HepG2 (cell line): ENCODE results near the gene MLLT10. TPM values are rescaled to one million over a fixed set of nuclear protein-coding genes. Genes with fewer than 3 reads are reported as not detected.

Experiments used
- ARID5B ChIP-seq: IDR thresholded peaks from 2 replicates; pipeline ENCODE4 v1.4.0; 2020; ENCODE audit warnings: mild to moderate bottlenecking, missing genetic modification reagents
- BHLHE40 ChIP-seq: IDR thresholded peaks from 2 replicates; pipeline ENCODE4 v1.6.1; 2011; ENCODE audit warnings: low read length, improper control_type of control experiment
- DPF2 ChIP-seq: sonication (generic); formaldehyde crosslinking; IDR thresholded peaks from 2 replicates; pipeline ENCODE4 v1.4.0; 2020; ENCODE audit warnings: mild to moderate bottlenecking, low read depth, missing genetic modification reagents, borderline replicate concordance
- EP300 ChIP-seq, 3 experiments: sonication (generic) in 1 of 3; formaldehyde crosslinking in 1 of 3; IDR thresholded peaks; 2 replicates each; pipeline versions ENCODE4 v1.5.1 to v1.6.1; 2011 to 2020; ENCODE audit warnings: low read depth in 2 of 3, low read length in 2 of 3, borderline replicate concordance in 1 of 3, improper control_type of control experiment in 1 of 3, mild to moderate bottlenecking in 1 of 3, missing genetic modification reagents in 1 of 3, moderate library complexity in 1 of 3
- ERF ChIP-seq: IDR thresholded peaks from 2 replicates; pipeline ENCODE4 v1.6.1; 2018; ENCODE audit warnings: missing biosample characterization, missing genetic modification reagents
- FOSL2 ChIP-seq: sonication (generic); formaldehyde crosslinking; IDR thresholded peaks from 2 replicates; pipeline ENCODE4 v1.4.0; 2020; ENCODE audit warnings: missing genetic modification reagents
- HHEX ChIP-seq: IDR thresholded peaks from 2 replicates; pipeline ENCODE4 v1.6.1; 2016; ENCODE audit warnings: control low read depth
- KDM2A ChIP-seq: sonication (generic); formaldehyde crosslinking; IDR thresholded peaks from 2 replicates; pipeline ENCODE4 v1.4.0; 2020; ENCODE audit warnings: low read depth, missing genetic modification reagents, borderline replicate concordance
- SATB2 ChIP-seq: sonication (generic); formaldehyde crosslinking; IDR thresholded peaks from 2 replicates; pipeline ENCODE4 v1.5.0; 2020; ENCODE audit warnings: missing genetic modification reagents
- SMAD3 ChIP-seq: sonication (generic); formaldehyde crosslinking; IDR thresholded peaks from 2 replicates; pipeline ENCODE4 v1.4.0; 2020; ENCODE audit warnings: missing genetic modification reagents
- STAT6 ChIP-seq: sonication (generic); formaldehyde crosslinking; IDR thresholded peaks from 2 replicates; pipeline ENCODE4 v1.4.0; 2020; ENCODE audit warnings: missing genetic modification reagents, mild to moderate bottlenecking, borderline replicate concordance
- ZNF501 ChIP-seq: sonication (generic); formaldehyde crosslinking; IDR thresholded peaks from 2 replicates; pipeline ENCODE4 v1.5.1; 2020; ENCODE audit warnings: mild to moderate bottlenecking, moderate library complexity, missing genetic modification reagents
- ZNF564 ChIP-seq: sonication (generic); formaldehyde crosslinking; IDR thresholded peaks from 2 replicates; pipeline ENCODE4 v1.8.1; 2023; ENCODE audit warnings: mild to moderate bottlenecking, missing genetic modification reagents
- ZNF580 ChIP-seq: IDR thresholded peaks from 2 replicates; pipeline ENCODE4 v1.6.1; 2016; ENCODE audit warnings: low read depth, borderline replicate concordance
- ZNF737 ChIP-seq: sonication (generic); formaldehyde crosslinking; IDR thresholded peaks from 2 replicates; pipeline ENCODE4 v1.5.0; 2020; ENCODE audit warnings: missing genetic modification reagents, mild to moderate bottlenecking, borderline replicate concordance
- polyA plus RNA-seq, 8 experiments: library from polyadenylated mRNA; depleted of rRNA in 3 of 8; stranded (reverse) in 7 of 8; unstranded in 1 of 8; fragments of >200 nt; fragmentation: Illumina TruSeq in 4 of 8; extraction: Trizol in 4 of 8; gene quantifications; 2 replicates each; pipeline versions ENCODE4 v1.2.1 to v1.2.3, GENCODE V29; 2011 to 2016; ENCODE audit warnings: low read depth in 4 of 8, missing spikeins in 1 of 8, mixed read lengths in 1 of 8; ENCODE audit not compliant: insufficient read depth in 1 of 8
- total RNA-seq, 5 experiments: library from RNA; depleted of rRNA; stranded (reverse); fragments of >200 nt; fragmentation: Illumina TruSeq; extraction: Trizol; gene quantifications; 2 replicates each; pipeline ENCODE4 v1.2.3, GENCODE V29; 2016; ENCODE audit warnings: low read depth in 1 of 5
- TF ChIP-seq, protein P1 (sequence below): sonication (generic); formaldehyde crosslinking; conservative IDR thresholded peaks from 2 replicates; pipeline ENCODE4 v1.4.0; 2020; ENCODE audit warnings: missing genetic modification reagents
- TF ChIP-seq, protein P2 (sequence below): sonication (generic); formaldehyde crosslinking; IDR thresholded peaks from 2 replicates; pipeline ENCODE4 v1.5.1; 2020; ENCODE audit warnings: mild to moderate bottlenecking, missing genetic modification reagents, borderline replicate concordance
- TF ChIP-seq, protein P3 (sequence below): sonication (generic); formaldehyde crosslinking; IDR thresholded peaks from 2 replicates; pipeline ENCODE4 v1.5.0; 2020; ENCODE audit warnings: missing genetic modification reagents

The MLLT10 gene
- total and polyA plus RNA-seq, 2 of the 13 experiments (the other 11 are each of a cell fraction or from before 2014, with no cell fraction given): 51.3 to 84.1 TPM

DNA sequence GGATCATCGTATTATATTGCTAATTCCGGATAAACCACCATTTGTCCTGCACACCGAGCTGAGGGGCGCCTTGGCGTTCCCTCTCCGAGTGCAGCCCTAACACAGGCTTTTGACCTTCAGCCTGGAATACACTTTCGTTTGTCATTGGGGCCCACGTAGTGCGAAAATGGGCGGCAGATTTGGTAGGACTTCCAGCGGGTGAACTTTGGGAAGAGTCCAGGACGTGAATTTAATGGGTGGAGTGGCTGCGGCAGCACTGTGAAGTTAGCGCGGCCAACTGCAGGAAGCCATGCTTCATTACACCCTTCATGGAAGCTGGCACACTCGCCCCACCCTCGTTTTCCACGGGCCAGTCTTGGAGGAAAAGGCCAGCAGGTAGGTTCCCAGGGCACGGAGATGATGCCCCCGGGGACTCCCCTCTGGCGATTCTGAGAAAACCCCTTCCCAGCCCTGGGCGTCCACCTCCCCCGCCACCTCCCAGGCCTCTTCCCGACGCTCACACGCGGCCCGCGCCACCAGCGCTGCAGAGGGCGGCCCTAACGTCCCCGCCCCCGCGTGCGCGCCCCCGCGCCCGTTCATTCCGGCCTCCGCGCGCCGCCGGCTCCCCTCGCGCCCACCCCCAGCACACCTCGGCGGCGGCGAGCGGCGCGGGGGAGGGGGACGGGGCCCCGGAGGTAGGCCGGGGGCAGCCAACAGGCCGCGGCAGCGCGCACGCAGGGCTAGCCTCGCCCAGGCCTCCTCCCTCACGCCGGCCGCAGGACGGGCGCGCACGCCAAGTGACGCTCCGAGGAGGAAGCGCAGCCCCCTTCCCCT, at the start of gene MLLT10 (continued):
- TF ChIP-seq ZNF737 (CRISPR knock-in tag): no peak
- TF ChIP-seq HHEX (CRISPR knock-in tag): no peak
- peak; percentile 67; the same call in 1 of the 2 replicates for TF ChIP-seq ERF (CRISPR knock-in tag)
- peak; percentile 62; the same call in 1 of the 2 replicates for TF ChIP-seq ARID5B (CRISPR knock-in tag)
- TF ChIP-seq, protein P1, sequence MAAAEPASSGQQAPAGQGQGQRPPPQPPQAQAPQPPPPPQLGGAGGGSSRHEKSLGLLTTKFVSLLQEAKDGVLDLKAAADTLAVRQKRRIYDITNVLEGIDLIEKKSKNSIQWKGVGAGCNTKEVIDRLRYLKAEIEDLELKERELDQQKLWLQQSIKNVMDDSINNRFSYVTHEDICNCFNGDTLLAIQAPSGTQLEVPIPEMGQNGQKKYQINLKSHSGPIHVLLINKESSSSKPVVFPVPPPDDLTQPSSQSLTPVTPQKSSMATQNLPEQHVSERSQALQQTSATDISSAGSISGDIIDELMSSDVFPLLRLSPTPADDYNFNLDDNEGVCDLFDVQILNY (CRISPR knock-in tag): peak; percentile 37; the same call in 1 of the 2 replicates
- peak; percentile 57 for TF ChIP-seq ZNF564 (CRISPR knock-in tag)
- TF ChIP-seq, protein P2, sequence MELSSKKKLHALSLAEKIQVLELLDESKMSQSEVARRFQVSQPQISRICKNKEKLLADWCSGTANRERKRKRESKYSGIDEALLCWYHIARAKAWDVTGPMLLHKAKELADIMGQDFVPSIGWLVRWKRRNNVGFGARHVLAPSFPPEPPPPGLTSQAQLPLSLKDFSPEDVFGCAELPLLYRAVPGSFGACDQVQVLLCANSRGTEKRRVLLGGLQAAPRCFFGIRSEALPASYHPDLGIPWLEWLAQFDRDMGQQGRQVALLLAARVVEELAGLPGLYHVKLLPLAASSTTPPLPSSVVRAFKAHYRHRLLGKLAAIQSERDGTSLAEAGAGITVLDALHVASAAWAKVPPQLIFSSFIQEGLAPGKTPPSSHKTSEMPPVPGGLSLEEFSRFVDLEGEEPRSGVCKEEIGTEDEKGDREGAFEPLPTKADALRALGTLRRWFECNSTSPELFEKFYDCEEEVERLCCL (CRISPR knock-in tag): no peak
- peak; percentile 55 for TF ChIP-seq BHLHE40
- peak; percentile 83; the same call in 1 of the 2 replicates for TF ChIP-seq ZNF501 (CRISPR knock-in tag)
- TF ChIP-seq, protein P3, sequence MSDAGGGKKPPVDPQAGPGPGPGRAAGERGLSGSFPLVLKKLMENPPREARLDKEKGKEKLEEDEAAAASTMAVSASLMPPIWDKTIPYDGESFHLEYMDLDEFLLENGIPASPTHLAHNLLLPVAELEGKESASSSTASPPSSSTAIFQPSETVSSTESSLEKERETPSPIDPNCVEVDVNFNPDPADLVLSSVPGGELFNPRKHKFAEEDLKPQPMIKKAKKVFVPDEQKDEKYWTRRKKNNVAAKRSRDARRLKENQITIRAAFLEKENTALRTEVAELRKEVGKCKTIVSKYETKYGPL: peak; percentile 55; the same call in 1 of the 2 replicates
- TF ChIP-seq KDM2A (CRISPR knock-in tag): peak; percentile 62; the same call in 1 of the 2 replicates
- TF ChIP-seq DPF2 (CRISPR knock-in tag): no peak
- TF ChIP-seq STAT6 (CRISPR knock-in tag): peak; percentile 91; the same call in 1 of the 2 replicates
- TF ChIP-seq ZNF580 (CRISPR knock-in tag): peak; percentile 83
- TF ChIP-seq SATB2: peak; percentile 52; the same call in 1 of the 2 replicates
- peak; percentile 6 for TF ChIP-seq FOSL2 (CRISPR knock-in tag)
- peak; percentile 17 to 60; a peak in 1 of 4 replicates for TF ChIP-seq EP300 (IDR thresholded peaks at IDR 0.05; ENCODE audit: low read depth in 2 of 2, low read length in 2 of 2)
- TF ChIP-seq EP300 (CRISPR knock-in tag; IDR thresholded peaks at IDR 0.05; ENCODE audit: borderline replicate concordance): 0 out of 2 replicates have a peak, but pooled peaks have one; percentile 43
- no peak for TF ChIP-seq SMAD3 (CRISPR knock-in tag)
